GM19455 (cell line): Measurements from ENCODE around the gene TUBA4B.
A peak's percentile ranks its signal among the peaks of the same experiment; 100 is the strongest.

Experiments used
- ATAC-seq: cut with Tn5 transposase; IDR thresholded peaks from one replicate; pipeline ENCODE4 v1.9.1; 2021; ENCODE audit not compliant: unreplicated experiment

TUBA4B gene

GRCh38 chr2:219289537-219290361 lies 36.7 kb downstream of the TUBA4B start:
- ATAC-seq, result no peak

DNA sequence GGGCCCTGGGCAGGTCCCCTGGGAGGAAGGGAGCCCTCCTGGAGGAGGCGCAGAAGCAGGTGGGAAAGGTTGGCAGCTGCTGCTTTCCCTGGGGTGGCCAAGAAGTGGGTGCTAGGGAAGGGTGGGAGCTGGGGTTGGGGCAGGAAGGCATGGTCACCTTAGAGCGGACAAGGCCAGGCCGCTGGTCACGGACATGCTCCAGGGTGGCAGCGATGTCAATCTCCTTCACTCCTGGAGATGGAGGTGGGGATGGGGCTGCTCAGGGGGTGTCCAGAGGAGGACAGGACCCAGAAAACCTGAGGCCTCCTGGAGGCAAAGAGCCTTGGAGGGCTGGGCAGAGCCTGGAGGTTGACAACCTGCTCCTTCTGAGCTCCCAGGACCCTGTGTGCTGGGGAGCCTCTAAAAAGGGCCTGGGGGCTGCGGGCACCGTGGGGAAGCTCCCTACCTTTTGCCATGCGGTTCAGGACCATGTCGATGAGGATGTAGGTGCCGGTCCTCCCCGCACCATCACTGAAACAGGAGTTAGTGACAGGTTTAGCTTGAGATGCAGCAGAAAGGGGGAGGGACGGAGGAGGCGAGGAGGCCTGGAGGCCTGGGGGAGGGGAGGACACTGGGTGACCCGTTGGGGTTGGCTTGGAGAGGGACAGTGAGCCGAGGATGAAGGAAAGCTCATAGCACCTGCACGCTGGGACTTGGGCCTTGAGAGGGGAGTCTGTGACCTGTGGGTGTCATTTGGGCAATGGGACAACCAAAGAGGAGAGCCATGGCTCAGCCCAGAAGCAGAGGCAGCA lies 37.5 kb downstream of the TUBA4B start:
- ATAC-seq, result no peak

- no peak for ATAC-seq
Measured at GRCh38 chr2:219291394-219291793, 38.4 kb downstream of the TUBA4B start.

DNA sequence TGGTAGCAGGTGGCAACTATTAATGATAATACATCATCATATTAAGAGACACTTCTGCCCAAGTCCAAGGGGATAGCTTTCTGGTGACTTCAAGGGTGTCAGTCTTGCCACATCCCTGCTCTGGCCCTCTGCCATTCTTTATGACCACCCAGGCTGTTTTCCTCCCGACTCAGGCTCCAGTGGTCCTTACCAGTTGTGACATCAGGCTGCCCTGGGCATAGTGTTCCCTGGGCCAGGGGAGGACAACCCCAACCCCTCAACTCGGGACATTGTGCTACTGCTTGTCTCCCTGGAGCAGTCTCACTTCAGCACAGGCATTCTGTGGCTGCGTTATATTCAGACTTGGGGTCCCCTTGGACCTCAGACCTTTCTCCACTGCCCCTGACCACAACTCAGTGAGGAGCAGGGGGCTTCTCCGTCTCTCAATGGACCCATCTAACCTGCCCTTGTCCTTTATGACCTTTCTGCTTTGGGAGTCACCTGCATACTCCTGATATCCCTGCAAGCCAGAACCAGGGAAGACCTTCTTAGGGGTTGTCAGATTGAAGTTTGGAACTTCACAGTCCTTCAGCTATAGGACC lies 39.0 kb downstream of the TUBA4B start:
- ATAC-seq, result no peak

DNA sequence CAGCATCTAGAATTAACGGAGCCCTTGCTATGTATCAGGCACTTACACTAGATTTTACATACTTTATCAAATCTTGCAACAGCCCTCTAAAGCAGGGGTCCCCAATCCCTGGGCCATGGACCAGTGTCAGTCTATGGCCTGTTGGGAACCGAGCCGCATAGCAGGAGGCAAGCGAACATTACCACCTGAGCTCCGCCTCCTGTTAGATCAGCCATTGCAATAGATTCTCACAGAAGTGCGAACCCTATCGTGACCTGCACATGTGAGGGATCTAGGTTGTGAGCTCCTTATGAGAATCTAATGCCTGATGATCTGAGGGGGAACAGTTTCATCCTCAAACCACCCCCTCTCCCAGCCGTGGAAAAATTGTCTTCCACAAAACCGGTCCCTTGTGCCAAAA lies 39.6 kb downstream of the TUBA4B start:
- ATAC-seq, result no peak

- ATAC-seq, result no peak
Measured at GRCh38 chr2:219293736-219294231, 40.7 kb downstream of the TUBA4B start.

DNA sequence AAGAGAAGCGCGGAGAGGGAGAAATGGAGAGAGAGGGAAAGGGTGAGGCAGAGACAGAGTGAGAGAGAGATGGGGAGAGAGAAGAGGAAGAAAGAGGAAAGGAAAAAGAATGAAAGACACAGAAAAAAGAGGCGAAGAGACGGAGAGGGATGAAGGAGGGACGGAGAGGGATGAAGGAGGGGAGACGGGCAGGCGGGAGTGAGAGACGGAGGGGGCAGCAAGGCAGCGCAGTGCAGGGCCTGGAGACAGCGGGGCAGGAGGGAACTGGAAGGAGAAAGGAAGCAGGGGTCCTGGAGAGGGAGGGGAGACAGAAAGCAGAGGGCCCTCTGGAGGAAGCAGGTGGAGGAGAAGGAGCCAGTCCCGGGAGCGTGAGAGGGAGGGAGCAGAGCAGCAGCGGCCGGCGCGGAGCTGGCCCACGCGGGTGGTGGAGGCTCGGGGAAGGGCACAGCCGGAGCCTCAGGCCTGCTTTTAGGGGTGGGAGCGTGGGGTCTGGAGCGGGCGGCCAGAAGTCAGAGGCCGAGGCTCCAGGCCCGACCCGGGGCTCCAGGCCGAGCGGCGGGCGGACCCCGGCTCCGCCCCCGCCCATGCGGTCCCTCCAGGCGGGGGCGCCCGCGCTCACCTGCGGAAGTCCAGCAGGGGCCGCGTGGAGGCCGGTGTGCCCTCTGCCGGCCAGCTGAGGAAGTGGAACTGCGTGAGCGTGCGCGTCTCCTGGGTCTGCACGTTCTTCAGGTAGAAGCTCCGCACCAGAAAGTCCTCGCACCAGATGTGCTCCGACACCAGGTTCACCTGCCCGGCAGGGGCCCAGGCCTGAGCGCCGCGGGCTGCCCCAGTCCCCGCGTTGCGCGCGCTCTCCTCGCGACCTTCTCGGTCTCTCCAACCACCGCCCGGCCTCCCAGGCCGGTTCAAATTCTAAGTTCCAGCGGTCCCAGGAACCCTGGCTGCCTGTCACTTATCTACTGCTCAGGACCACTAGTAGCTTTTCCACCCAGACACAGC lies 41.6 kb downstream of the TUBA4B start:
- peak; percentile 88 for ATAC-seq

DNA sequence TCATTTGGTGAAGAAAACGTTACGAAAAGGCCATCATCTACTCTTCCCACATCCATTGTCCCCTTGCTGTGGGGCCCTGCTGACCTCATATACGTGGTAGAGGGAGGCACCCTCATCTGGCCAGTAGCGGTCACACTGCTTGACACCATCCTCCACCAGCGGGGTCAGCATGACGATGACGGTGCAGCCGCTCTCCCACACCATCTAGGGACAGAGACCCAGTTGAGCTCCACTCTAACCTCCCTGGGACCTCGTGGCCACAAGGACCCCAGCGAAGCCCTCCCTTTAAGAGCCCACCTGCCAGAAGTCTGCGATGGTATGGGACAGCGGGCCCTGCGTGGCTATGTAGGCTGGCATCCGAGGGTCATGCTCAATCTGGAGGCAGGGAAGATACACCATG lies 43.1 kb downstream of the TUBA4B start:
- no peak for ATAC-seq

DNA sequence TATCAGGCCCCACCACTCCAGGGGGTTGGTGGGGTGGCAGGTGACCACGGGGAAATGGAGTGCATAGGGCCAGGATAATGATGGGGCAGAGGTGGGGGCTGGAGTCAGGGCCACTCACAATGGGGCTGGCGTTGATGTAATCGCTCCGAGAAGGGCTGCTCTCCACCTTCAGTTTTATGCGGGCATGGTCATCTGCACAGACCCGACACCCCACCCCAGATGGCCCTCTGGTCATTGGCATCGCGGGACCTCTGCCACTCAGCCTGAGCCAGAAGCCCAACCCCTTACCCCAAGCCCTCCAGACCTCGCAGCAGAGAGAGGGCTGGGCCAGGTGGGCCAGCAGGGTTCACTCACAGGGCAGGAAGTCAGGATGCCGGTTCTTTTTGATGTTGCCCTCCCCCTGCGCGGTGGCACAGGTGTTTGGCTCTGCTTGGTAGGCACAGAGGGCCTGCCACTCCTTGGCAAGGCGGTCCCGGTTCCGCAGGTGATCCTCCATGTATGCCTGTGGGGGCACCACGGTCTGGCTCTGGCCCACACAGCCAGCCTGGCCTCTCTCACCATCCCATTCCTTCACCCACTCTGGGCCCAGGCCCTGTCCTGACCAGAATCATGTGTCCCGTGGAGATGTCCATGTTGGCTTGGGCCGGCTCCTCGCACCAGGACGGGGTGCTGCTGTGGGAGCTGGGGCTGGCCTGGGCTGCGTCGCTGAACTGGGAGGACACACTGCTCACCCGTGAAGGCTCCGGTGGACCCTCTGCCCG lies 43.8 kb downstream of the TUBA4B start:
- no peak for ATAC-seq

DNA sequence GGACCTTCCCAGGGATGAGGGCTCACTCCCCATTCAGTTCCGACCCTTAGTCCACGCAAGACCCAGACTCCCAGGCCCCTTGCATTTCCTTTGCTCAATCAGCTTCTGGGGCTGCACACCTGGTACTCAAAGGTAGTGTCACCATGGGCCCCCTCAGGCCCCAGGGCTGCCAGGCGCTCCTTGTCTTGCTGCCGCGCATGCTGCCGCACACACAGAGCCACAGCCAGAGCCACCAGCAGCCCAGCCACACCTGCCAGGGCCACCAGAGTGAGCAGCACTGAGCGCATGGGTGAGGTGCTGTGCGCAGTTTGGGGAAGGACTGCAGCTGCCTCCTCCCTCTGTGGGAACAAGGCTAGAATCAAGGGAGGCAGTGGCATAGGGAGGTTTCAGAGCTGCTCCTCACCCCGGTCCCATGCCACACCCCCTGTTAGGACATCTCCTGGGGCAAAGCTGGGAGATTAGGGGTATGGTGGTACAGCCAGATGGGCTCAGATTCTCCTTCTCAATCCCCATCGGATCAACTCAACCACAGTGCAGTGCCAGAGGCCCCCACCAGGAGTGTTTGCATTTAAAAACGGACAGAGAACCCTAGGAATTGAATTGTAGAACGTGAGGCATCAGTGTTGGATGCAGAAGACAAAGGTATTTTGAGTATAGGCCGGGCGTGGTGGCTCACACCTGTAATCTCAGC lies 44.9 kb downstream of the TUBA4B start:
- no peak for ATAC-seq

- ATAC-seq, result no peak
Measured at GRCh38 chr2:219298759-219299371, 45.8 kb downstream of the TUBA4B start.

DNA sequence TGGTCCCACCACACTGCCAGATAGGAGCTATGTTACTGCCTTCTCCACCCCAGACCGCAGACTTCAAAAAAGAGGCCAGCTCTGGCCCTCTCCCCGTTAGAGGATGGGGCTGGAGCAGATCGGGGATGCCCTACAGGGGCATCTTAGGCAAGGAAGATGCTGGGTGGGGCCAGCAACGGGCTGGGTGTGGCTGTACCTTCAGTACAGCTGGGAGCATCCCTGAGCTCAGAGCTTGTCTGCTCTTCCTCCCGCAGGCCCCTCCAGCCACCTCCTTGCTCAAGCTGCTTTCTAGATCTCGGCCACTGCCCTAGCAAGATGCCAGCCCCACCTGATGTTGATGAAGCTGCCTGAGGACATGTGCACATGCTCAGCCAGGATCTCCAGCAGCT lies 46.3 kb downstream of the TUBA4B start:
- no peak for ATAC-seq

GRCh38 chr2:219300022-219300421 lies 47.0 kb downstream of the TUBA4B start:
- ATAC-seq, result no peak

DNA sequence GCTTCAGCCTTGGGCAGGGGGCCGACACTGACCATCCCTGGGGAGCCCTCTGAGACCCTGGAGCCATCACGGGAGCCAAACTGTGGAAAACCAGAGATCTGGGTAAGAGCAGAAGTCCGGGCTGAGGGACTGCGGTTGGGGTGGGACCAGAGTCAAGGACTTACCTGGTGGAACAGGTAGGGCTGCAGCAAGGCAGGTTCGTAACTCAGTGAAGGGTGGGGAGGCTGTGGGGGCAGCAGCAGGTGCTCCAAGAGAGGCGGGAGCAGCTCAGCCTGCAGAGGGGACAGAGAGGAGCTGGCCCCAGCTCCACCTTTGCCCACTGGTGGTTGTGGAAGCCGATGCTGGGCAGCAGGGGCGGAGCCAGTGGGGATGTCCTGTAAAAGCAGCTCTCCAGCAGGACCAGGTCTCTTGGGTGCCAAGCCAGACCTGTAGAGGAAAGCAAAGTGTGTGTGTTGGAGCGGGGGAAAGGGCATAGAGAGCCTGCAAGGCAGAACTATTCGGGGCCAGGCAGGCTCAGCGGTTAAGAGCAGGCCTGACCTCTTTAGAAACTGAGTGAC lies 49.4 kb downstream of the TUBA4B start:
- no peak for ATAC-seq

DNA sequence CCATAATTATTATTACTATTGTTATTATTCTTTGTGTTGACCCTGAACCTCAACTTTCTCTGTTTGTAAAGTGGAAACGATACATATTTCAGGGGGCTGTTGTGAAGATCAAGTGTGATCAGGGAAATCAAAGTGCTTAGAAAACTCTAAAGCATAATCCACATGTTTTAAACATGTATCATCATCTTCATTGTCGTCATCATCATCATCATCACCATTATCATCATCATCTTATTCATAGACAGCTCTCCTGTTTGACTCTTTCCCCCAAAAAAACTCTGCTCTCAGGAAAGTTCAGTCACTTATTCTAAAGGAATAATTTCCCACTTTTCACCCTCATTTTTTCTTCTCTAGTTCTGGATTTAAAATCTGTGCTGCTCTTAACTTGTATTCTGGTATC lies 51.2 kb downstream of the TUBA4B start:
- ATAC-seq, result no peak

DNA sequence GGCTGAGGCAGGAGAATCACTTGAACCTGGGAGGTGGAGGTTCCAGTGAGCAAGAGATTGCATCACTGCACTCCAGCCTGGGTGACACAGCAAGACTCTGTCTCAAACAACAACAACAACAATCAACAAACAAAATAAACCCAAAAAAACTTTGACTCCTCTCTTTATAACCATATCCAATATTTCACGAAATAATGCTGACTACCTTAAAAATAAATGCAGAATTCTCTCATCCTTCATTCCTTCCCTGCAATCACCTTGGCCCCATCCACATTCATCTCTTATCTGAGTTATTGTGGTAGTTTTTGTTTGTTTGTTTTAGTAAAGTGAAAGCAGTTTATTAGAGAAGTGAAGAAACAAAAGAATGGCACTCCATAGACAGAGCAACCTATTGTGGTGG lies 53.0 kb downstream of the TUBA4B start:
- ATAC-seq, result no peak

DNA sequence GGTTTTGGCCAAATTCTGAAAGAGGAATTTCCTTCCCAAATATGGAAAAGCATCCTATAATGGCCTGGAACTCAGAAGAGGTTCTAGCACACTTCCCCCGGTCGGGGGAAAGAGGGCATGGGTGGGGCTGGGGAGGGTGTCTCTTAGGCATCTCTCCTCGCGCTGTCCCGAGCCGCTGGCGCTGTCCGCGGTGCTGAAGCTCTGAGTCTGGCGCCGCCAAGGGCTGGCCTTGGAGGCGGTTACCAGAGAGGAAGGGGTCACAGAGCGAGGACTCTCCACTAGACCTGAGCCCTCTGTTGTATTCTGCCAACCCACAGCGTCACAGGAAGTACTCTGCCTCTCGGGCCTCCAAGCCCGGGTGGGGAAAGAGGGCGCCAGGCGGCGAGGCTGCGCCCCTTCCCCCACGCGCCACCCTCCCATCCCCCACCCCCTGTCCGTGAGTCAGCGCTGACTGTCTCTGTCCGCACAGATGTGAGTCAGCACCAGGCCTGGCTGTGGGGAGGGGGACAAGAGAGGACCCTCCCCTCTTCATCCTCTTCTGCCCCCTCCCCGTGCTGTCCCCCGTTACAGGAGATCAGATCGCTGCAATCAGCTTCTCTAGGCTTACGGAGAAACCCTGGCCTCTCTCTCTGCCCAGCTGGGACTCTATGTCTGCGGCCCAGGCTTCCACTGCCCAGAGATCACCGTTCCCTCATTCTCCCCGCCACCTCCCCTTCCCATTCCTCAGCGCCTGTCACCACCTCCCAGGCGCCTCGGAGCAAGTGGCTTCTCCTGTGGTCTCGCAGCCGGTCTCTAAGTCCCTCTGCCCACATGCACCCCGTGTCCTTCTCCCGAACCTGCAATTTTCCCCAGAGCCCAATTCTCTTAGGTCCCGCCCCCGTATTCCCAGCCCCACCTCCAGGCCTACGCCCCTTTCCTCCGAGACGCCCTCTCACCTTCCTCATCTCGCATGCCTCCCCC lies 55.4 kb downstream of the TUBA4B start:
- ATAC-seq, result no peak
